Keratinocyte (primary cell): ENCODE data around the gene ATP6V0A1.

ENCODE experiments used
- EZH2 ChIP-seq: IDR thresholded peaks from one replicate; pipeline ENCODE4 v1.6.1; 2012; ENCODE audit warnings: inconsistent platforms, mild to moderate bottlenecking, low read length, moderate library complexity
- TF ChIP-seq, protein P1 (sequence below), 3 experiments: IDR thresholded peaks in 1 of 3; conservative IDR thresholded peaks in 1 of 3; optimal IDR thresholded peaks in 1 of 3; 2 replicates in 2 of 3; 3 replicates in 1 of 3; pipeline versions ENCODE3 to v1.5.1; 2011; ENCODE audit warnings: low read length in 3 of 3, mild to moderate bottlenecking in 3 of 3, moderate library complexity in 2 of 3, control low read depth in 1 of 3, inconsistent platforms in 1 of 3; ENCODE audit not compliant: insufficient read depth in 2 of 3; ENCODE audit errors: extremely low read depth in 1 of 3

DNA sequence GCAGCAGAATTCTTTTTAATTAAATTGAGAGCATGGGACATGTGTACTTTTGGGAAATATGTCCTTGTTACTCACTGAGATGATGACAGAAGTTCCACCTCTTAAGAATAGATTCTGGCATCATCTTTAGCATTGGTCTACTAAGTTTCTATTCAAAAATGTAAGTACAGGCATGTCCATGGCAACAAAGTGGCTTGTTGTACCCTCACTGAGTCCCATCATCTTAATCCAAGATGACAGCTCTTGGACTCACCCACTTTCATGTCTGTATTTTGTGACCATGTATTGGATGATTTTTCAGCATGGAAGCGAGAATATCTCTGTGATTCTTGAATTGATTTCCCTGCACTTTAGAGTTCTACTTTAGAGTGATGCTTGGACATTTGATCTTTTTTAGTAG, 44.2 kb downstream of the ATP6V0A1 start:
- TF ChIP-seq, protein P1, sequence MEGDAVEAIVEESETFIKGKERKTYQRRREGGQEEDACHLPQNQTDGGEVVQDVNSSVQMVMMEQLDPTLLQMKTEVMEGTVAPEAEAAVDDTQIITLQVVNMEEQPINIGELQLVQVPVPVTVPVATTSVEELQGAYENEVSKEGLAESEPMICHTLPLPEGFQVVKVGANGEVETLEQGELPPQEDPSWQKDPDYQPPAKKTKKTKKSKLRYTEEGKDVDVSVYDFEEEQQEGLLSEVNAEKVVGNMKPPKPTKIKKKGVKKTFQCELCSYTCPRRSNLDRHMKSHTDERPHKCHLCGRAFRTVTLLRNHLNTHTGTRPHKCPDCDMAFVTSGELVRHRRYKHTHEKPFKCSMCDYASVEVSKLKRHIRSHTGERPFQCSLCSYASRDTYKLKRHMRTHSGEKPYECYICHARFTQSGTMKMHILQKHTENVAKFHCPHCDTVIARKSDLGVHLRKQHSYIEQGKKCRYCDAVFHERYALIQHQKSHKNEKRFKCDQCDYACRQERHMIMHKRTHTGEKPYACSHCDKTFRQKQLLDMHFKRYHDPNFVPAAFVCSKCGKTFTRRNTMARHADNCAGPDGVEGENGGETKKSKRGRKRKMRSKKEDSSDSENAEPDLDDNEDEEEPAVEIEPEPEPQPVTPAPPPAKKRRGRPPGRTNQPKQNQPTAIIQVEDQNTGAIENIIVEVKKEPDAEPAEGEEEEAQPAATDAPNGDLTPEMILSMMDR (optimal IDR thresholded peaks at IDR 0.05 in 1 of 3, IDR thresholded peaks at IDR 0.05 in 1 of 3, conservative IDR thresholded peaks at IDR 0.05 in 1 of 3; ENCODE audit: extremely low read depth in 1 of 3, insufficient read depth in 2 of 3, low read length in 3 of 3): no peak
- no peak for TF ChIP-seq EZH2
